ENCODE data around the gene PSTPIP1.

PSTPIP1 gene

DNA sequence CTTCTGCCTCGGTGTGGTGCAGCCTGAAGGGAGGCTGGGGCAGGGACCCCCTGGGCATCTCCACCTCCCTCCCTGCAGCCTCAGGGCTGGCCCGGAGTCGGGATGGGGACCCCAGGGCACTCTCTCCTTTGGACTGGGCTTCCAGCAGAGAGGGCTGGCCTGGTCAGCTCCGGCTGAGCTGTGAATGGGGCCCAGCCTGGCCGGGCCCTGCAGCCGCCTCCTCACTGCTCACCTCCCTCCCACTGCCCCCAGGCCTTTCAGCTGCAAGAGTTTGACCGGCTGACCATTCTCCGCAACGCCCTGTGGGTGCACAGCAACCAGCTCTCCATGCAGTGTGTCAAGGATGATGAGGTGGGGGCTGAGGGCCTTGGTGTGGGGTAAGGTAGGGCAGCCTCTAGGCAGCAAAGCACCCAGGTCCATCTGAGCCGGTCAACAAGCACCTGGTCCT lies 36.0 kb downstream of the PSTPIP1 start:
- DNase-seq, result peak in 1 of 5 experiments; percentile 0

DNA sequence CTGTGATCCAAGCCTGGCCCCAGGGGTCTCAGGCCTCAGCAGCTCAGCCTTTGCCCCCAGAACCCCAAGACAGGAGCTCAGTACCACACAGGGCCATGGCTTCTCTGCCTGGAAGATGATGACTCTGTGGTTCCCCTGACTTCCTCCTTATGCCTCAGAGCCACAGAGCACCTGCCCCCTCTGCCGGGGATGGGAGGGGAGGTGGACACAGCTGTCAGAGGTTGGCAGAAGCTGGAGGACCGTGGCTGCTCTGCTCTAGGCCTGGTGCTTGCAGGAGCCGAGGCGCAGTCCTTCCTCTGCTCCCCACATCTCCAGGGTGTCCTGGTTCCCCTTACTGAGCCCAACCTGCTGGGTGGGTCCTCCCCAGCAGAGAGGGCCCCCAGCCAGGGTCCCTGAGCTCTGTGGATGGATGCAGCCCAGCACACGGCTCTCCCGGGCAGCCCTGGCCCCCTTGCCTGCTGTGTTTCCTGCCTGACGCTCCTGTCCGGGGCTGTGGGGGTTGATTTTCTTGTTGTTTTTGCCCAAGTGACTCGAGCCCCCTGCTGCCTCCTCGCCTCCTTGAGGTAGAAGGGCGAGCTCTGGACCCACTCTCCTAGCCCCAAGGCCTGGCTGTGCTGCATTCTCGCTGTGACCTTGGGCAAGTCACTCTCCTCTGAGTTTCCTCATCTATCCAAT lies 36.6 kb downstream of the PSTPIP1 start:
- peak in 2 of 5 experiments; percentile 4 to 63 for DNase-seq

- DNase-seq, result peak in 1 of 5 experiments; percentile 6
These were observed 37.2 kb downstream of the PSTPIP1 start for GRCh38 chr15:77032052-77032646.

DNA sequence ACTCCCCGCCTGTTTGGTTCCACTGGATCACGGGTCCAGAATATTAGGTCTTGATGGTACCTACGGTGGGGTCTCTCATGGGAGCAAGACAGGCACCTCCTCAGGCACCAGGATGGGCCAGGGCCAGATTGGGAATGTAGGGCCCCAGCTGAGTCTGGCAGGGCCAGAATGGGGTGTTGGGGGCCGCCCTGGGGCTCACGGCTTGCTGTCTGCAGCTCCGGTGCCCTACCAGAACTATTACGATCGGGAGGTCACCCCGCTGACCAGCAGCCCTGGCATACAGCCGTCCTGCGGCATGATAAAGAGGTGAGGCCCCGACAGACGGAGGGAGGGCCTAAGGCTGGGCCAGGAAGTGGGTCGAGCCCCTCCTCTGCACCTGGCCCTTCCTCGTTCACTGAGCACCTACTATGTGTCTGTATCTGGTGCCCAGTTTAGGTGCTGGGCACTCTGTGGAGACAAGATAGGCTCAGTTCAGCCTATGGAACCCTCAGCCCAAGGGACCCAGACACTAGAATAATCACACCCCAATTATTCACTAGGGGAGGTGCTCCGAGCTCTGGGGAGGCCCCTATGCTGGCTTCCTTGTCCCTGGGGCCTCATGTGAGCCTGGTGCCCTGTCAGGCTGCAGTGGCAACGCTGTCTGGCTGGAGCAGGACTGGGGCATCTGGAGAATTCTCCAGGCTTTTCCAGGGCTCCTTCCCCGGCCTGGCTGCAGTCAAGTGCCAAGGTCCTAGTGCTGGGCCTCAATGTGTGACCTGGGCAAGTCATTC lies 37.9 kb downstream of the PSTPIP1 start:
- DNase-seq, result no peak

- no peak for DNase-seq
These were observed 38.4 kb downstream of the PSTPIP1 start for GRCh38 chr15:77033417-77033728.

DNA sequence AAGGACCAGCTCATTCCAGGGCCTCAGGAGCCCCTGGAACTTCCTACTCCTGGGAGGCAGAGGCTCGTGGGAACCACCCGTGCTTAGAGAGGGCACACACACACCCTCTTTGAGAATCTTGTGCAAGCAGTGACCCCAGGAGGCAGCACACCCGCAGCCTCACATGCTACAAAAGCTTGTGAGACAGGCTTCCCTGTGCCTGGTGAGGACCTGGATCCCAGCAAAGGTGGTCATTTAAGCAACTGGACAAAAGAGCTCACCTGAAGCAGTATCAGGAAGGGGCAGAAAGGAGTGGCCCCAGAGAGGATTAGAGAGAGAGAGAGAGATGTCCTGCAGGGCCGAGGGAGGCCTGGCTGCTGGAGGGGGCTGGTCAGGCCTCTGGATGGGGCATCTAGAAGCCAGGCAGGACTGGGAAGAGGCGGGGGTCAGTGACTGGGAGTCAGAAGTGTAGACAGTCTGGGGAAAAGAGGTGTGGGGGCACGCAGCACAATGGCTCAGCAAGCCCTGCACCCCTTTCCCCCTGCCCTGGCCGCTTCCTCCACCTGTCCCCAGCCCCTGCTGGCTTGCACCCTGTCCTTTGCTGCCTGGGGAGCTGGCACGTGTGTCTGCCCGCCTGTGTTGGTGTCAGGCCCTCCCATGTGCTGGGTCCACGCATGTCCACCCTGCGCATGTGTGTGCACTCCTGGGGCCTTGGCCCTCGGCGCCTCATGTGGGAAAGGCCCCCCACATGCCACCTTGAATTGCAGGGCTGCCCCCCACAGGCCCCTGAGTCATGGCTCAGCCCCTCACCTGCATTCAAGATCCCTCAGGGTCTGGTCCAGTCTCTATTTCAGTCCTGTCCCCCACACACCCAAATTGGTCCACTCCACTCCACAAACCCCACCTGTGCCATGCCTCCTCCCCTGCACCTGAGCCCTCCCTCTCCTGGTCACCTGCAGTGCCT lies 39.1 kb downstream of the PSTPIP1 start:
- DNase-seq, result peak in 1 of 5 experiments; percentile 5

DNA sequence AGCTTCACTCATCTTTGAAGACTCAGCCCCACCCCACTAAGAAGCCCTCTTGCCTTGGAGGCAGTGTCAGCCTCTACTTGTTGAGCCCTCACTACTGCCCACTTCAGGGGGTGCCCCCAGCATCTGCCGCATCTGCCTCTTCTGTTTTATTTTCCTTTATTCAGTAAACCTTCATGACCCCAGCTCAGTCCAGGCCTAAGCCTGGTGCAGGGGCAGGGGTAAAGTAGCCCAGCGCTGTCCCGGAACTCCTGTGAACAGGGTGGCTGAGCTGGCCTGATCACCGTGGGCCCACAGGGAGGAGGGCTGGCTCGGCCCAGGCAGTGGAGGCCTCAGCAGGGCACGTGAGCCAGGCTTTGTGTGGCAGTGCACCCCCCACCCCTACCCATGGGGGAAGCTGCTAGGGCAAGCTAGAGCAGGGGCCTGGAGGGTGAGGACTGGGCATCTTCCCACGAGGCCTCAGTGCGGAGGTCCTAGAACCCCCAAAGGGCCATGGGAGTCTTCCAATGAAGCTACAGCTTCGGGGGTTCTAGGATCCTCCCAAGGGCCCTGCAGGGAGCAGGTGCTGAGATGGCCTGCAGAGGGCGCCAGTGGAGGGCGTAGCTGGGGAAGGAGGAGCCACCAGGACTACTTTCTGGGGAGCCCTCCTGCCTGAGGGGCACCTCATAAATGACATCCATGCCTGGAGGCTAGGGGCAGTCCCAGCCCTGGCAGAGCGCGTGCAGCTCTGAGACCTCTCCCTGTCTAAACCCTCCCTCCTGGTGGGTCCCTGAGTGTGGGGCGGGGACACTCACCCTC lies 40.0 kb downstream of the PSTPIP1 start:
- peak in 2 of 5 experiments; percentile 11 to 23 for DNase-seq

DNA sequence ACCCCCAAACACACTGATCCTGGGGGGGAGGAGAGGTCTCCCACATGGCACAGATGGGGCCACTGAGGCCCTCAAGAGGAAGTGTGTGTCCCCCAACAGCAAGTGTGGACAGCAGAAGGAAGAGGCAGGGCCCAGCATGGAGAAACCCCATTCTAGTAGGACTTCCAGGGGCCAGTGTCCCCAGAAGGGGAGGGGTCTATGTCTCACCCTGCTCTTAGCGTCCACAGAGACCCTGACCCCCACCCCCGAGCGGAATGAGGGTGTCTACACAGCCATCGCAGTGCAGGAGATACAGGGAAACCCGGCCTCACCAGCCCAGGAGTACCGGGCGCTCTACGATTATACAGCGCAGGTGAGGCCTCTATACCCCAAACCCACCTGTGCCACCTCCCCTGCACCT lies 40.7 kb downstream of the PSTPIP1 start:
- DNase-seq, result no peak

- no peak for DNase-seq
These were observed 41.1 kb downstream of the PSTPIP1 start for GRCh38 chr15:77035999-77036471.

- no peak for DNase-seq
These were observed 41.8 kb downstream of the PSTPIP1 start for GRCh38 chr15:77036537-77037387.

GRCh38 chr15:77037388-77038209 lies 42.7 kb downstream of the PSTPIP1 start:
- no peak for DNase-seq

DNA sequence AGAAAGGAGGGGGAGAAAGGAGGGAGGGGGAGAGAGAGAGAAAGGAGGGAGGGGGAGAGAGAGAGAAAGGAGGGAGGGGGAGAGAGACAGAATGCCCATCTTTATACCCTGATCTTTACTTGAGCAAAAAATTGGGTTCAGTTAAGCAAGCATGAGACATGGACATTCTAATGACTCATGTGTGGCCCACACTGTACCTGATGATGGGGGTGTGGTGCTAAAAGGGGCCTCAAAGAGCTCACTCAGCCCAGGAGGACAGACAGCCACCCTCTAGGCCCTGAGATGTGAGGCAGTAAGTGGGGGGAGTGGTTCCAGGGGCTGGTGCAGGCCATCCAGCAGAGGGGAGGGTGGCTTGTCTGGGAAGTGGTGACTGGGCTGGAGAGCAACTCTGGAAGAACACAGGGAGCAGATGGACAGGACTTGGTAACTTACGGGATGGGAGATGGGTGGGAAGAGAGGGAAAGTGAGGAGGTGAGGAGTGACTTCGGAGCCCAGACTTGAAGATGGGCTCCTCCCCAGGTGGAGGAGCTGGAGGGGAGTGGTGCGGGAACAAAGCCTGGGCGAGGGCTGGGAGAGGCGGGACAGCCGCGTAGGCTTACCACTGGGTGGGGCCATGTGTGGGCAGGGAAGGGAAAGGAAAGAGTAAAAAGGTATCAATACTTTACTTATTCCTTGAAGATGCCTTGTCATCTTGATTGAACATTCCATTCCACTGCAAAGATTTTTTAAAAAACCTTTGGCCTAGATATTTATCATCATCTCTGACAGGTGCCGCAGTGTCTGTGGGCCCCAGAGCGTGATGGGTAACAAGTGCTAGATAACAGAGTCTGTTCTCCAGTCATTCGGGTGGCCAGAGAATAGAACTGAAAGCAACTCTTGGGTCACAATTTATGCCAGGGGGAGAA lies 43.6 kb downstream of the PSTPIP1 start:
- no peak for DNase-seq

- DNase-seq, result no peak
These were observed 44.2 kb downstream of the PSTPIP1 start for GRCh38 chr15:77039217-77039533.

GRCh38 chr15:77039848-77040247 lies 44.9 kb downstream of the PSTPIP1 start:
- no peak for DNase-seq

DNA sequence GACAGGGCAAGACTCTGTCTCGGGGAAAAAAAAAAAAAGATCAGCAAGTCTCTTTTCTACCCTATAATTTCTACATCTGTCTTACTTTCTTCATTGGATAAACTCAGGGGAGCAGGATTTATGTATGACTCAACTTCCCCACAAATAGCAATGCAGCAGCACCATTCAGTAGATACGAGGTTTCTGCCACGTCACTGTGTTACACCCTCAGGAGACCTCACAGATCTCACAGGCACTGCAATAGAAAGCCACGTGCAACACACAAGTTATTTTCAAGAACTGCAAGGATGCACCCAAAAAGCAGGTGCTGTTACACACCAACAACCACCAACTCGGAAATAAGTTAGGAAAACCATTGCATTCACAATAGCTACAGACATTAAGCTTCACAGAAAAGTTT lies 45.7 kb downstream of the PSTPIP1 start:
- peak in 1 of 5 experiments; percentile 44 for DNase-seq

- no peak for DNase-seq
These were observed 47.5 kb downstream of the PSTPIP1 start for GRCh38 chr15:77042245-77042919.

DNA sequence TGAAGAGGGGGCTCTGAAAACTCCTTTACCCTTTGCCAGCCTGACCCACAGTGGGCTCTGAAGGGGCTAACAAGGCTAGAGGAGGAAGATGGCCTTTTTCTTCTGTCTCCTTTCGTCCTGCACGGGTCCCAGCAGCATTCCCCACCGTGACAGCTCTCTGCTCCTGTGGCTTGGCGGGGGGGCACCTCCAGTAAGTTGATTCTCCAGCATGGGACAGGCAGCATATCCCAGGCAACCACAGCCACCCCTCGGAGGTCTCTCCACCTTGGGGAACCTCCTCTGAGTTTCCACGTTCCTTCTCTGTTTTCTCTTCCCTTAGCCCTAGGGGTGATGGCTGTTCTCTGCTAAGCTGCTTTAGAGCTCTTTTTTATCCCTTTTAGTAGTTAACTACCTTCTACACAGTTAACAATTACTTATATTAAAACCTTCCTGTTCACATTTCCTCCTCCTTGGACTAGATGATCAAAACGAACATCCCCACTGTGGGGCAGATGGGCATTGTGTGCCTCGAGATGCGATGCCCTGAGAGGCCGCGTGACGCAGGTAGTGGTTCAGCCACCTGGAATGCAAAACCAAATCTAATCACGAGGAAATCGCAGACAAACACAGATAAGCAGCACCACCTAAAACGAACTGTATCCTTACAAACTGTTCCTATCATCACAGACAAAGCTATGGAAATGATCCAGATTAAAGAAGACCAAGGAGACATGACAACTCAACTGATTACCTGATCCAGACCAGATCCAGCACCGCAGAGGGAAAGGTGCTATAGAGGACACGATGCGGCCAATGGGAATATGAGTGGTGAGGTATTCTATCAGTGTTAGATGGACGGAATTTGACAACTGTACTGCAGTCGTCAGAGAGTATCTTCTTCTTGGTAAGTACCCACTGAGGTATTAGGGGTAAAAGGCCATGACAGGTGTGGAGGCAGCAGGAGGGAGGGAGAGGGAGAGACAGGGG lies 48.3 kb downstream of the PSTPIP1 start:
- DNase-seq, result no peak

Data from T-helper 2 cell (primary cell).